ENCODE measurements around the gene SAMD1. TPM values are rescaled to one million over a fixed set of nuclear protein-coding genes. Genes with fewer than 3 reads are reported as not detected.

SAMD1 gene
- total and polyA plus RNA-seq, 9 of the 15 experiments (the other 6 are each of a cell fraction or from before 2014, with no cell fraction given) = 2.9 to 96.0 (median 43.5) TPM

DNA sequence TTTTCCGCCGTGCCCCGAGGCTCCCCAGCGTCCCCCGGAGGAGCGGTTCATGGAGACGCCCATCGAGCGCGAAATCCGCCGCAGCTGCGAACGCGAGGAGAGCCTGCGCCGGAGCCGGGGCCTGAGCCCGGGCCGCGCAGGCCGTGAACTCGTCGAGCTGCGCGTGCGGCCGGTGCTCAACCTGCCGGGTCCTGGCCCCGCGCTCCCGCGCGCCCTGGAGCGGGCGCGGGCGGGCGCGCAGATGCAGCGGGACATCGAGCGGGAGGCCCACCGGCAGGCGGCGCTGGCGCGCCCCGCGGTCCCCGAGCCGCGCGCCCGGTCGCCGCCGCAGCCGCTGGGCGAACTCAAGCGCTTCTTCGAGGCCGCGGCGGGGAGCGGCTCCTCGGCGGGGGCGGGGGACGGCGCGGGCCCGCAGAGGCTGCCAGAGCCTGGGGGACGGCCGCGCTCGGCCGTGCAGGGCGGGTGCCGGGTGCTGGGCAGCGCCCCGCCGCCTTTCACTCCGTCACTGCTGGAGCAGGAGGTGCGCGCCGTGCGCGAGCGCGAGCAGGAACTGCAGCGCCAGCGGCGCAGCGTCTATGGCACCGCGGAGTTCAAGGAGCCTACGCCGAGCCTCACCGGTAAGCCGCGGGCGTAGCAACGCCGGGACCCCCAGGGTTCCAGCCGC is 17.2 kb downstream of the SAMD1 start (continued):
- TF ChIP-seq NONO (IDR thresholded peaks at IDR 0.05; ENCODE audit: low read depth in 2 of 2, low read length in 1 of 2) (peak in 1 of 2 experiments; percentile 85; a peak in 2 of 4 replicates), SMAD4 (CRISPR knock-in tag; conservative IDR thresholded peaks at IDR 0.05) (peak; percentile 83), GATA2 (CRISPR knock-in tag; IDR thresholded peaks at IDR 0.05) (no peak), CHD1 (IDR thresholded peaks at IDR 0.05; ENCODE audit: low read length) (no peak), ZNF232 (CRISPR knock-in tag; IDR thresholded peaks at IDR 0.05) (no peak), STAT5B (CRISPR knock-in tag; IDR thresholded peaks at IDR 0.05) (no peak), NR2C2 (CRISPR knock-in tag; IDR thresholded peaks at IDR 0.05) (no peak), NR2C2 (tag; IDR thresholded peaks at IDR 0.05) (peak; percentile 64), ZBTB7A (IDR thresholded peaks at IDR 0.05; ENCODE audit: borderline replicate concordance, control insufficient read depth, low read depth, low read length) (peak; percentile 76; the same call in 1 of the 2 replicates), MTA2 (IDR thresholded peaks at IDR 0.05; ENCODE audit: low read depth) (no peak), DMBX1 (CRISPR knock-in tag; IDR thresholded peaks at IDR 0.05; ENCODE audit: borderline replicate concordance) (0 out of 2 replicates have a peak, but pooled peaks have one; percentile 31), TEAD1 (CRISPR knock-in tag; IDR thresholded peaks at IDR 0.05) (no peak; a peak in 1 of 4 replicates), TARDBP (IDR thresholded peaks at IDR 0.05) (no peak)
- TF ChIP-seq, protein P1, sequence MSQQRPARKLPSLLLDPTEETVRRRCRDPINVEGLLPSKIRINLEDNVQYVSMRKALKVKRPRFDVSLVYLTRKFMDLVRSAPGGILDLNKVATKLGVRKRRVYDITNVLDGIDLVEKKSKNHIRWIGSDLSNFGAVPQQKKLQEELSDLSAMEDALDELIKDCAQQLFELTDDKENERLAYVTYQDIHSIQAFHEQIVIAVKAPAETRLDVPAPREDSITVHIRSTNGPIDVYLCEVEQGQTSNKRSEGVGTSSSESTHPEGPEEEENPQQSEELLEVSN (IDR thresholded peaks at IDR 0.05; ENCODE audit: borderline replicate concordance in 1 of 2, extremely low read depth in 1 of 2, insufficient read depth in 1 of 2, insufficient read length in 1 of 2, low read depth in 1 of 2, low read length in 1 of 2, poor library complexity in 1 of 2, severe bottlenecking in 1 of 2) = peak; percentile 86 to 97
- TF ChIP-seq, protein P2, sequence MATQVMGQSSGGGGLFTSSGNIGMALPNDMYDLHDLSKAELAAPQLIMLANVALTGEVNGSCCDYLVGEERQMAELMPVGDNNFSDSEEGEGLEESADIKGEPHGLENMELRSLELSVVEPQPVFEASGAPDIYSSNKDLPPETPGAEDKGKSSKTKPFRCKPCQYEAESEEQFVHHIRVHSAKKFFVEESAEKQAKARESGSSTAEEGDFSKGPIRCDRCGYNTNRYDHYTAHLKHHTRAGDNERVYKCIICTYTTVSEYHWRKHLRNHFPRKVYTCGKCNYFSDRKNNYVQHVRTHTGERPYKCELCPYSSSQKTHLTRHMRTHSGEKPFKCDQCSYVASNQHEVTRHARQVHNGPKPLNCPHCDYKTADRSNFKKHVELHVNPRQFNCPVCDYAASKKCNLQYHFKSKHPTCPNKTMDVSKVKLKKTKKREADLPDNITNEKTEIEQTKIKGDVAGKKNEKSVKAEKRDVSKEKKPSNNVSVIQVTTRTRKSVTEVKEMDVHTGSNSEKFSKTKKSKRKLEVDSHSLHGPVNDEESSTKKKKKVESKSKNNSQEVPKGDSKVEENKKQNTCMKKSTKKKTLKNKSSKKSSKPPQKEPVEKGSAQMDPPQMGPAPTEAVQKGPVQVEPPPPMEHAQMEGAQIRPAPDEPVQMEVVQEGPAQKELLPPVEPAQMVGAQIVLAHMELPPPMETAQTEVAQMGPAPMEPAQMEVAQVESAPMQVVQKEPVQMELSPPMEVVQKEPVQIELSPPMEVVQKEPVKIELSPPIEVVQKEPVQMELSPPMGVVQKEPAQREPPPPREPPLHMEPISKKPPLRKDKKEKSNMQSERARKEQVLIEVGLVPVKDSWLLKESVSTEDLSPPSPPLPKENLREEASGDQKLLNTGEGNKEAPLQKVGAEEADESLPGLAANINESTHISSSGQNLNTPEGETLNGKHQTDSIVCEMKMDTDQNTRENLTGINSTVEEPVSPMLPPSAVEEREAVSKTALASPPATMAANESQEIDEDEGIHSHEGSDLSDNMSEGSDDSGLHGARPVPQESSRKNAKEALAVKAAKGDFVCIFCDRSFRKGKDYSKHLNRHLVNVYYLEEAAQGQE (IDR thresholded peaks at IDR 0.05; ENCODE audit: borderline replicate concordance) = peak; percentile 17; the same call in 1 of the 2 replicates
- TF ChIP-seq, protein P2 (CRISPR knock-in tag; IDR thresholded peaks at IDR 0.05; ENCODE audit: low read depth) = no peak
- TF ChIP-seq, protein P3, sequence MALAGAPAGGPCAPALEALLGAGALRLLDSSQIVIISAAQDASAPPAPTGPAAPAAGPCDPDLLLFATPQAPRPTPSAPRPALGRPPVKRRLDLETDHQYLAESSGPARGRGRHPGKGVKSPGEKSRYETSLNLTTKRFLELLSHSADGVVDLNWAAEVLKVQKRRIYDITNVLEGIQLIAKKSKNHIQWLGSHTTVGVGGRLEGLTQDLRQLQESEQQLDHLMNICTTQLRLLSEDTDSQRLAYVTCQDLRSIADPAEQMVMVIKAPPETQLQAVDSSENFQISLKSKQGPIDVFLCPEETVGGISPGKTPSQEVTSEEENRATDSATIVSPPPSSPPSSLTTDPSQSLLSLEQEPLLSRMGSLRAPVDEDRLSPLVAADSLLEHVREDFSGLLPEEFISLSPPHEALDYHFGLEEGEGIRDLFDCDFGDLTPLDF (CRISPR knock-in tag; IDR thresholded peaks at IDR 0.05) = no peak
